H1 (cell line): ENCODE results near the gene LRP8. TPM values are rescaled to one million over a fixed set of nuclear protein-coding genes. Genes with fewer than 3 reads are reported as not detected.

Source experiments
- polyA plus RNA-seq, 7 experiments: library from polyadenylated mRNA; depleted of rRNA in 3 of 7; stranded (reverse) in 5 of 7; unstranded in 2 of 7; fragments of >200 nt in 5 of 7; fragments of 200-250 nt in 2 of 7; gene quantifications; 1 replicate in 5 of 7; 2 replicates in 1 of 7; 4 replicates in 1 of 7; pipeline versions ENCODE4 v1.2.1 to v1.2.3, GENCODE V29; 2011 to 2013; ENCODE audit warnings: missing spikeins in 2 of 7, mixed read lengths in 2 of 7
- total RNA-seq: library from RNA; stranded (reverse); fragmentation: NEBNext Ultra II Directional; extraction: Animal tissue kit (Norgen Biotek cat#: 25700); gene quantifications from 2 replicates; pipeline ENCODE4 v1.2.1, GENCODE V29; 2021
- TF ChIP-seq, protein P1 (sequence below), 3 experiments: IDR thresholded peaks; 1 replicate in 2 of 3; 2 replicates in 1 of 3; pipeline versions ENCODE4 v1.5.1 to v1.6.1; 2011; ENCODE audit warnings: low read length in 3 of 3, mild to moderate bottlenecking in 3 of 3, inconsistent platforms in 2 of 3, low read depth in 1 of 3, moderate library complexity in 1 of 3; ENCODE audit not compliant: insufficient read depth in 1 of 3; ENCODE audit errors: control extremely low read depth in 1 of 3

LRP8 gene
- total and polyA plus RNA-seq, 2 of the 8 experiments (the other 6 are each of a cell fraction or from before 2014, with no cell fraction given): 63.2 to 66.4 TPM

GRCh38 chr1:53288790-53289429, 39.0 kb downstream of the LRP8 start (continued):
- TF ChIP-seq, protein P1, sequence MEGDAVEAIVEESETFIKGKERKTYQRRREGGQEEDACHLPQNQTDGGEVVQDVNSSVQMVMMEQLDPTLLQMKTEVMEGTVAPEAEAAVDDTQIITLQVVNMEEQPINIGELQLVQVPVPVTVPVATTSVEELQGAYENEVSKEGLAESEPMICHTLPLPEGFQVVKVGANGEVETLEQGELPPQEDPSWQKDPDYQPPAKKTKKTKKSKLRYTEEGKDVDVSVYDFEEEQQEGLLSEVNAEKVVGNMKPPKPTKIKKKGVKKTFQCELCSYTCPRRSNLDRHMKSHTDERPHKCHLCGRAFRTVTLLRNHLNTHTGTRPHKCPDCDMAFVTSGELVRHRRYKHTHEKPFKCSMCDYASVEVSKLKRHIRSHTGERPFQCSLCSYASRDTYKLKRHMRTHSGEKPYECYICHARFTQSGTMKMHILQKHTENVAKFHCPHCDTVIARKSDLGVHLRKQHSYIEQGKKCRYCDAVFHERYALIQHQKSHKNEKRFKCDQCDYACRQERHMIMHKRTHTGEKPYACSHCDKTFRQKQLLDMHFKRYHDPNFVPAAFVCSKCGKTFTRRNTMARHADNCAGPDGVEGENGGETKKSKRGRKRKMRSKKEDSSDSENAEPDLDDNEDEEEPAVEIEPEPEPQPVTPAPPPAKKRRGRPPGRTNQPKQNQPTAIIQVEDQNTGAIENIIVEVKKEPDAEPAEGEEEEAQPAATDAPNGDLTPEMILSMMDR (IDR thresholded peaks at IDR 0.05; ENCODE audit: control extremely low read depth in 1 of 3, insufficient read depth in 1 of 3, low read depth in 1 of 3, low read length in 3 of 3): no peak
